B cell (primary cell): ENCODE data around the gene LRRD1. TPM values are rescaled to one million over a fixed set of nuclear protein-coding genes. Genes with fewer than 3 reads are reported as not detected.

Experiments
- ATAC-seq: fragments of 200-7000 bp; cut with Tn5 transposase; one replicate; pipeline ENCODE4 v1.10.0; 2021; ENCODE audit warnings: low read depth, mild to moderate bottlenecking, moderate number of reproducible peaks, moderate library complexity
- CTCF ChIA-PET: fragments of 350-600 bp; sonication (Branson Sonifier 250); formaldehyde crosslinking; loops from one replicate; lab custom pipeline; 2021; ENCODE audit warnings: antibody characterized with exemption, inconsistent platforms; lab: Charles Lee
- POLR2A ChIA-PET: fragments of 350-600 bp; sonication (Branson Sonifier 250); formaldehyde crosslinking; loops from one replicate; lab custom pipeline; 2021; ENCODE audit warnings: antibody characterized with exemption; lab: Charles Lee
- DNase-seq: peaks from one replicate; pipeline ENCODE4 v3.0.0; 2013
- H2AFZ ChIP-seq: 2 replicates; pipeline ENCODE4 v1.6.1; 2012; ENCODE audit warnings: mild to moderate bottlenecking, low read depth, low read length; ENCODE audit not compliant: insufficient read depth, poor library complexity, severe bottlenecking
- H3K27ac ChIP-seq, 2 donors: 1 replicate in 1 of 2; 2 replicates in 1 of 2; pipeline ENCODE4 v1.5.1; 2012 to 2013; ENCODE audit warnings: low read length in 2 of 2, mild to moderate bottlenecking in 2 of 2, moderate library complexity in 1 of 2
- H3K27me3 ChIP-seq, 4 experiments: fragments of 200-600 bp in 1 of 4; sonication (generic) in 1 of 4; replicated peaks in 1 of 4; 1 replicate in 2 of 4; 2 replicates in 2 of 4; pipeline versions ENCODE4 v1.6.1 to v1.7.0; 2013 to 2016; ENCODE audit warnings: low read length in 3 of 4, mild to moderate bottlenecking in 2 of 4, mixed read lengths in 1 of 4, moderate library complexity in 1 of 4; ENCODE audit not compliant: insufficient read depth in 4 of 4, control insufficient read depth in 3 of 4; ENCODE audit errors: control extremely low read depth in 1 of 4
- H3K36me3 ChIP-seq, 2 experiments: replicated peaks in 1 of 2; 1 replicate in 1 of 2; 2 replicates in 1 of 2; pipeline versions ENCODE4 v1.6.1 to v1.7.1; 2013; ENCODE audit warnings: low read length in 1 of 2; ENCODE audit not compliant: insufficient read depth in 2 of 2, control insufficient read depth in 1 of 2; ENCODE audit errors: control extremely low read depth in 1 of 2, extremely low read depth in 1 of 2
- H3K4me1 ChIP-seq, 2 donors: fragments of 200-600 bp in 1 of 2; sonication (generic) in 1 of 2; 1 replicate in 1 of 2; 2 replicates in 1 of 2; pipeline versions ENCODE4 v1.5.1 to v1.6.1; 2013 to 2017; ENCODE audit warnings: low read length in 2 of 2; ENCODE audit not compliant: control insufficient read depth in 2 of 2, insufficient read depth in 2 of 2
- H3K4me2 ChIP-seq: replicated peaks from 2 replicates; pipeline ENCODE3; 2012; ENCODE audit warnings: mild to moderate bottlenecking, low read depth, low read length; ENCODE audit not compliant: poor library complexity, severe bottlenecking
- H3K4me3 ChIP-seq, 5 experiments: fragments of 200-600 bp in 1 of 5; sonication (generic) in 1 of 5; 1 replicate in 3 of 5; 2 replicates in 2 of 5; pipeline versions ENCODE4 v1.5.1 to v1.7.0; 2011 to 2016; ENCODE audit warnings: low read length in 4 of 5, mild to moderate bottlenecking in 4 of 5, low read depth in 2 of 5, control low read depth in 1 of 5, moderate library complexity in 1 of 5; ENCODE audit not compliant: insufficient read depth in 1 of 5; ENCODE audit errors: control extremely low read depth in 1 of 5, extremely low read depth in 1 of 5
- H3K79me2 ChIP-seq: fragments of 200-600 bp; sonication (generic); one replicate; pipeline ENCODE4 v1.6.0; 2016; ENCODE audit warnings: low read length; ENCODE audit not compliant: control insufficient read depth, insufficient read depth
- H3K9ac ChIP-seq: fragments of 200-600 bp; sonication (generic); 2 replicates; pipeline ENCODE4 v1.6.1; 2017; ENCODE audit warnings: mild to moderate bottlenecking, low read length, moderate library complexity
- H3K9me3 ChIP-seq, 3 donors: one replicate each; pipeline versions ENCODE4 v1.6.1 to v1.7.1; 2013; ENCODE audit warnings: low read length in 2 of 3; ENCODE audit not compliant: control insufficient read depth in 2 of 3, insufficient read depth in 1 of 3; ENCODE audit errors: control extremely low read depth in 1 of 3
- H4K20me1 ChIP-seq: 2 replicates; pipeline ENCODE4 v1.6.0; 2012; ENCODE audit warnings: mild to moderate bottlenecking, low read length; ENCODE audit not compliant: insufficient read depth, control insufficient read depth, poor library complexity, severe bottlenecking
- H3K27ac Mint-ChIP-seq: one replicate; pipeline ENCODE4 v1.8.0; 2021; ENCODE audit warnings: mixed read lengths
- H3K27me3 Mint-ChIP-seq: one replicate; pipeline ENCODE4 v1.8.0; 2021; ENCODE audit warnings: mixed read lengths
- H3K4me1 Mint-ChIP-seq: one replicate; pipeline ENCODE4 v1.8.0; 2021; ENCODE audit warnings: mixed read lengths
- H3K4me3 Mint-ChIP-seq: one replicate; pipeline ENCODE4 v1.8.0; 2021; ENCODE audit warnings: mixed read lengths
- H3K9me3 Mint-ChIP-seq: one replicate; pipeline ENCODE4 v1.8.0; 2022; ENCODE audit warnings: mixed read lengths; ENCODE audit not compliant: insufficient read depth
- EZH2 ChIP-seq: IDR thresholded peaks from 2 replicates; pipeline ENCODE4 v1.6.1; 2012; ENCODE audit warnings: borderline replicate concordance, low read depth, mild to moderate bottlenecking, moderate library complexity, low read length; ENCODE audit not compliant: insufficient read depth, poor library complexity, severe bottlenecking
- WGBS: methylation state at CpG from one replicate; pipeline ENCODE4 v1.1.5; 2013; ENCODE audit warnings: missing lambda C conversion rate; ENCODE audit not compliant: insufficient coverage; 5-methylcytosine and 5-hydroxymethylcytosine counted together
- intact Hi-C: fragments of 100-400 bp; cut with micrococcal nuclease; formaldehyde crosslinking; loops from one replicate; pipeline ENCODE4 v1.10.0; 2022
- polyA plus RNA-seq: library from polyadenylated mRNA; depleted of rRNA; stranded (reverse); fragments of >200 nt; gene quantifications from 2 replicates; pipeline ENCODE4 v1.2.3, GENCODE V29; 2012
- total RNA-seq, 2 donors: library from RNA; stranded (reverse); fragments of 120-200 nt in 1 of 2; gene quantifications; 1 replicate in 1 of 2; 2 replicates in 1 of 2; pipeline versions ENCODE4 v1.2.3 to v1.2.4, GENCODE V29; 2013 to 2022
- TF ChIP-seq, protein P1 (sequence below): fragments of 200-600 bp; IDR thresholded peaks from one replicate; pipeline ENCODE4 v1.8.0; 2022; ENCODE audit warnings: antibody characterized with exemption, mild to moderate bottlenecking

Gene LRRD1
- total and polyA plus RNA-seq, 2 donors (not counting 1 experiment from before 2014, with no cell fraction given) = 0.03 to 0.17 TPM

DNA sequence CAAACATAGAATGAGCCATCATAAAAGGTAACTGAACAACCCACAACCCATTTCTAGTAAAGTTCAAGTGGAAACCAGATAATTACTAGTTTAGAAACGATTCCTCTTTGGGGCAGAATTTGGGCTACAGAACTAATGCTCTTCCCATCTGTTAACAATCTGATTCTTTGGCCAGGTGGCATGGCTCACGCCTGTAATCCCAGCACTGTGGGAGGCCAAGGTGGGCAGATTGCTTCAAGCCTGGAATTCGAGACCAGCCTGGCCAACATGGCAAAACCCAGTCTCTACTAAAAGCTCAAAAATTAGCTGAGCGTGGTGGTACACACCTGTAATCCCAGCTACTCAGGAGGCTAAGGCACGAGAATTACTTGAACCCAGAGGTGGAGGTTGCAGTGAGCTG lies 63.1 kb downstream of the LRRD1 start:
- ChIA-PET CTCF (interaction anchor here (0.6 kb wide), 1 partner anchor 310 kb away, joined by 4 read pairs; no protein-coding TSS in a partner anchor), POLR2A (no interaction called here)
- H3K9ac ChIP-seq = no peak overlapping the region
- ATAC-seq (no peak), DNase-seq (no peak)
- H3K4me1 Mint-ChIP-seq = peaks cover 7% of the 10 kb centered on the region
- H3K4me3 ChIP-seq = no peak overlapping the region
- H3K4me1 ChIP-seq = no peaks in the 10 kb centered on the region
- H3K4me2 ChIP-seq = no peak overlapping the region
- no peak overlapping the region for H3K4me3 Mint-ChIP-seq
- H2AFZ ChIP-seq = no peak overlapping the region
- no peaks in the 10 kb centered on the region for H3K9me3 Mint-ChIP-seq
- H3K27me3 ChIP-seq = no peaks in the 10 kb centered on the region
- H3K27me3 Mint-ChIP-seq = no peaks in the 10 kb centered on the region
- peaks cover 18% of the 10 kb centered on the region for H3K79me2 ChIP-seq
- WGBS = 100% methylated on average over 3 of the region's 5 CpGs
- no peaks in the 10 kb centered on the region for H4K20me1 ChIP-seq
- no peak overlapping the region for H3K27ac Mint-ChIP-seq
- no peaks in the 10 kb centered on the region for H3K9me3 ChIP-seq
- H3K27ac ChIP-seq = no peak overlapping the region
- intact Hi-C loops = no loop called here
- peaks cover 3 to 24% of the 10 kb centered on the region in 2 experiments for H3K36me3 ChIP-seq
- TF ChIP-seq, protein P1, sequence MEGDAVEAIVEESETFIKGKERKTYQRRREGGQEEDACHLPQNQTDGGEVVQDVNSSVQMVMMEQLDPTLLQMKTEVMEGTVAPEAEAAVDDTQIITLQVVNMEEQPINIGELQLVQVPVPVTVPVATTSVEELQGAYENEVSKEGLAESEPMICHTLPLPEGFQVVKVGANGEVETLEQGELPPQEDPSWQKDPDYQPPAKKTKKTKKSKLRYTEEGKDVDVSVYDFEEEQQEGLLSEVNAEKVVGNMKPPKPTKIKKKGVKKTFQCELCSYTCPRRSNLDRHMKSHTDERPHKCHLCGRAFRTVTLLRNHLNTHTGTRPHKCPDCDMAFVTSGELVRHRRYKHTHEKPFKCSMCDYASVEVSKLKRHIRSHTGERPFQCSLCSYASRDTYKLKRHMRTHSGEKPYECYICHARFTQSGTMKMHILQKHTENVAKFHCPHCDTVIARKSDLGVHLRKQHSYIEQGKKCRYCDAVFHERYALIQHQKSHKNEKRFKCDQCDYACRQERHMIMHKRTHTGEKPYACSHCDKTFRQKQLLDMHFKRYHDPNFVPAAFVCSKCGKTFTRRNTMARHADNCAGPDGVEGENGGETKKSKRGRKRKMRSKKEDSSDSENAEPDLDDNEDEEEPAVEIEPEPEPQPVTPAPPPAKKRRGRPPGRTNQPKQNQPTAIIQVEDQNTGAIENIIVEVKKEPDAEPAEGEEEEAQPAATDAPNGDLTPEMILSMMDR = no peak
- no peak for TF ChIP-seq EZH2

DNA sequence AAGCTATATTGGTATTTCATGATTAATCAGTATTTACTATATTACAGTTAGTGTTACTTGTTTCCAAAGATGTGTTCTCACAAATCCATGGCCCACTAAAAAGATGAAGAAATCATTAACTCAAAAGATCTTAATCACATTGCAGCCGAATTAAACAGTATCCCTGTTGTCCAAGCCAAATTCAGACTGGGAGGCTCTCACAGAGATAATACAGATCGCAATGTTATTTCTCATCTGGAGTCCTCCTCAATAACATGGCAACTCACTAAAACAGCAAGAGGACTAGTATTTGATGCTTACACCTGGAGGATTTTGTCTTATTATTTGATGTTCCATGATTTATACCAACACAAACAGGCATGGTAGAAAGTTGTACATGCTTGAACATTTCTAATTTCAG lies 68.1 kb downstream of the LRRD1 start:
- H3K27ac Mint-ChIP-seq = no peak overlapping the region
- H3K27me3 Mint-ChIP-seq = no peaks in the 10 kb centered on the region
- peaks cover 0 to 5% of the 10 kb centered on the region in 2 donors for H3K4me1 ChIP-seq
- ChIA-PET POLR2A (no interaction called here), CTCF (no interaction called here)
- H3K9me3 Mint-ChIP-seq = no peaks in the 10 kb centered on the region
- H3K4me3 Mint-ChIP-seq = no peak overlapping the region
- no peak for ATAC-seq
- no peak for DNase-seq
- no peaks in the 10 kb centered on the region for H3K9me3 ChIP-seq
- H3K36me3 ChIP-seq = peaks cover 11 to 36% of the 10 kb centered on the region in 2 experiments
- no peak overlapping the region for H3K4me2 ChIP-seq
- 100% methylated on average over 1 of the region's 2 CpGs for WGBS
- H4K20me1 ChIP-seq = no peaks in the 10 kb centered on the region
- H3K79me2 ChIP-seq = no peaks in the 10 kb centered on the region
- TF ChIP-seq, protein P1 = no peak
- TF ChIP-seq EZH2 = no peak
- no peak overlapping the region for H3K9ac ChIP-seq
- no peaks in the 10 kb centered on the region for H3K27me3 ChIP-seq
- H3K27ac ChIP-seq = no peak overlapping the region
- no peak overlapping the region for H3K4me3 ChIP-seq
- no peak overlapping the region for H2AFZ ChIP-seq
- intact Hi-C loops = no loop called here
- H3K4me1 Mint-ChIP-seq = peaks cover 14% of the 10 kb centered on the region
